Cerebellar nuclear complex (tissue), 1 donor: ENCODE data around the gene NUP98.

Experiments
- DNase-seq, 2 experiments: peaks; one replicate each; lab custom pipeline; 2025; lab: John Stamatoyannopoulos, UW

The NUP98 gene

GRCh38 chr11:3641191-3641590 is 156.2 kb downstream of the NUP98 start:
- DNase-seq = no peak

GRCh38 chr11:3639841-3640240 is 157.5 kb downstream of the NUP98 start:
- no peak for DNase-seq

GRCh38 chr11:3638513-3638912 is 158.8 kb downstream of the NUP98 start:
- DNase-seq = no peak

GRCh38 chr11:3637201-3637600 is 160.2 kb downstream of the NUP98 start:
- no peak for DNase-seq

GRCh38 chr11:3635641-3636375 is 161.5 kb downstream of the NUP98 start:
- no peak for DNase-seq

- no peak for DNase-seq
These were observed 165.2 kb downstream of the NUP98 start for GRCh38 chr11:3632070-3632660.

- DNase-seq = no peak
These were observed 166.0 kb downstream of the NUP98 start for GRCh38 chr11:3631331-3631730.

GRCh38 chr11:3627291-3627690 is 170.1 kb downstream of the NUP98 start:
- DNase-seq = no peak

- no peak for DNase-seq
These were observed 170.9 kb downstream of the NUP98 start for GRCh38 chr11:3626250-3626960.
